DOHH2 (cell line): ENCODE data around the gene SIGLEC11.

Experiments used
- CTCF ChIP-seq: fragments of 200-600 bp; sonication (generic); IDR thresholded peaks from one replicate; pipeline ENCODE4 v1.5.1; 2014; ENCODE audit warnings: antibody characterized with exemption, mild to moderate bottlenecking, low read depth, low read length; ENCODE audit not compliant: poor library complexity, severe bottlenecking
- EZH2phosphoT487 ChIP-seq: fragments of 200-600 bp; sonication (generic); IDR thresholded peaks from 2 replicates; pipeline ENCODE4 v1.6.1; 2017; ENCODE audit warnings: borderline replicate concordance, mild to moderate bottlenecking, antibody characterized with exemption, low read length, moderate library complexity, mixed read lengths

DNA sequence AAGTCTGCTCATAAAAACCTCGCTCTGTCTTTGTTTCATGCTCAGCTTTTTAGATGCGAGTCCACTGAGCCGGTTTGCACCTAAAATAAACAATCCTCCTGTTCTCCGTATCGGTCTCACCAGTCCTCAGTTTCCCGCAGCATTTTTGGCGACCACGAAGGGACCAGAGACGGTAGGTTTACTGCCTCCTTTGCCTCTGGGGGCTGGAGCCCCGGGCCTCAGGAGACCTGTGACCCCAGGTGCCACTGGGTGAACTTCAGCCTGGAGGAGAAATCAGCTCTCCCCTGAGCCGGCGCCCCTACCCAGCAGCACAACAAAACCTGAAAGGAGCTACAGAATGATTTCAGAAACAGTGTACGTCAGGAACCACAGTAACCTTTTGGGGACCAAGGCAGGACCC lies 8.1 kb downstream of the SIGLEC11 start:
- TF ChIP-seq CTCF: no peak
- no peak for TF ChIP-seq EZH2phosphoT487
